Lower leg skin (tissue), 4 donors: ENCODE results near the gene TTC39C. TPM values are rescaled to one million over a fixed set of nuclear protein-coding genes. Genes with fewer than 3 reads are reported as not detected.
"Not testable (repeated sequence)": the region's sequence is repeated elsewhere in the genome, so short reads cannot be mapped to it uniquely, and the experiment has no call there.

ENCODE experiments used
- DNase-seq, 2 donors: peaks; one replicate each; pipeline ENCODE4 v3.0.0-alpha.2; 2019; ENCODE audit warnings: low spot score in 2 of 2
- H3K4me3 ChIP-seq: fragments of 200-600 bp; sonication (generic); 2 replicates; pipeline ENCODE4 v1.5.1; 2017; ENCODE audit warnings: mild to moderate bottlenecking, low read depth; ENCODE audit not compliant: poor library complexity, severe bottlenecking
- CTCF ChIP-seq, 3 donors: fragments of 450-650 bp; IDR thresholded peaks; one replicate each; pipeline ENCODE4 v1.5.1; 2016; ENCODE audit warnings: antibody characterized with exemption in 3 of 3, mild to moderate bottlenecking in 3 of 3, moderate library complexity in 2 of 3
- POLR2A ChIP-seq, 2 donors: fragments of 450-650 bp; IDR thresholded peaks; one replicate each; pipeline ENCODE4 v1.6.1; 2016 to 2017; ENCODE audit warnings: antibody characterized with exemption in 2 of 2, mild to moderate bottlenecking in 1 of 2, moderate library complexity in 1 of 2
- WGBS, 2 donors: methylation state at CpG; one replicate each; pipeline ENCODE4 v1.1.5; 2018; 5-methylcytosine and 5-hydroxymethylcytosine counted together
- intact Hi-C: fragments of 100-400 bp; cut with DNase I; formaldehyde crosslinking; loops from one replicate; pipeline ENCODE4 v1.15.0; 2023; ENCODE audit warnings: low total_unique reads
- total RNA-seq, 4 donors: library from RNA; depleted of rRNA; stranded (reverse); fragments of >200 nt; gene quantifications; one replicate each; pipeline ENCODE4 v1.1.0, GENCODE V29; 2016

TTC39C gene
- total RNA-seq, 4 donors from 2014 or later: 66.6 to 96.7 (median 82.1) TPM

GRCh38 chr18:24138789-24139616, 124.4 kb downstream of the TTC39C start, which contains the start of gene CABYR:
Gene CABYR (plus strand): TSS chr18:24139062. CDS start chr18:24143115, 4,053 bp downstream.
- intact Hi-C loops: no loop called here
- peak within 1 kb of the TSS; percentile 22 for H3K4me3 ChIP-seq
- DNase-seq: peak; percentile 55 to 94
- TF ChIP-seq CTCF (IDR thresholded peaks at IDR 0.05) (no peak), POLR2A (IDR thresholded peaks at IDR 0.05) (no peak)
- 1% methylated on average over 54 to 57 of the region's 63 CpGs for WGBS, 2 donors

DNA sequence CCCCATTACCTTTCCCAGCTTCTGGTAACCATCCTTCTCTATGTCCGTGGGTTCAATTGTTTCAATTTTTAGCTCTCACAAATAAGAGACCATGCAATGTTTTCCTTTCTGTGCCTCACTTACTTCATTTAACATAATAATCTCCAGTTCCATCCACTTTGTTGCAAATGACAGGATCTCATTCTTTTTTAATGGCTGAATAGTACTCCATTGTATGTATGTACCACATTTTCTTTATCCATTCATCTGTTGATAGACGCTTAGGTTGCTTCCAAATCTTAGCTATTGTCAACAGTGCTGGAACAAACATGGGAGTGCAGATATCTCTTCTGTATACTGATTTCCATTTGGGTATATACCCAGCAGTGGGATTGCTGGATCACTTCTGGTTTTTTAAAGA, 126.1 kb downstream of the TTC39C start:
- no peak for DNase-seq
- no peak overlapping the region for H3K4me3 ChIP-seq
- intact Hi-C loops: no loop called here
- no peak for TF ChIP-seq POLR2A (IDR thresholded peaks at IDR 0.05)
- no peak for TF ChIP-seq CTCF (IDR thresholded peaks at IDR 0.05)
- 96 to 98% methylated on average over 2 of the region's 2 CpGs for WGBS, 2 donors

- H3K4me3 ChIP-seq: no peak overlapping the region
- DNase-seq: no peak
- TF ChIP-seq CTCF (IDR thresholded peaks at IDR 0.05) (no peak), POLR2A (IDR thresholded peaks at IDR 0.05) (no peak)
- intact Hi-C loops: no loop called here
Measured at GRCh38 chr18:24142376-24142775, 127.8 kb downstream of the TTC39C start.

- intact Hi-C loops, H3K4me3 ChIP-seq, DNase-seq: not testable (repeated sequence)
- WGBS, 2 donors: 86 to 98% methylated on average over 11 to 28 of the region's 28 CpGs
Measured at GRCh38 chr18:24149591-24149990, 135.0 kb downstream of the TTC39C start.

DNA sequence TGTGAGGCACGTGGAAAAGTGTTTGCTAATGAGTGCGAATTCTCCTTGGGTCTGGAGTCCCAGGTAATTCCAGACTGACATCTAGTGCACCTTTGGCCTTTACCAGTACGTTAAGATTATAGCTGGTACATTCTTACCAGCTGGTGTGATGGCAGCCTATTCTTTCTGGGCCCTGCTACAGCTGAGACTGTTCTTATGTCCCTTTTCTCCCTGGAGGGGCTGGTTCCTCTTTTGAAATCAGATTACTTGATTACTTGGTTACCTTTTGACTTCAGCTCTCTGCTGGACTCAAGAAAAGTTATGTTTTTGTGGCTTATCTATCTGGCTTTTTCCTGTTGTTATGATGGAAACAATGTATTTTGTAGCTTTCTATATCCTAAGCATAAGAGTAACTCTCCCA, 138.8 kb downstream of the TTC39C start:
- intact Hi-C loops: no loop called here
- DNase-seq: no peak
- TF ChIP-seq CTCF (IDR thresholded peaks at IDR 0.05) (no peak), POLR2A (IDR thresholded peaks at IDR 0.05) (no peak)
- no peak overlapping the region for H3K4me3 ChIP-seq
- WGBS, 2 donors: 89 to 93% methylated on average over 3 of the region's 3 CpGs

DNA sequence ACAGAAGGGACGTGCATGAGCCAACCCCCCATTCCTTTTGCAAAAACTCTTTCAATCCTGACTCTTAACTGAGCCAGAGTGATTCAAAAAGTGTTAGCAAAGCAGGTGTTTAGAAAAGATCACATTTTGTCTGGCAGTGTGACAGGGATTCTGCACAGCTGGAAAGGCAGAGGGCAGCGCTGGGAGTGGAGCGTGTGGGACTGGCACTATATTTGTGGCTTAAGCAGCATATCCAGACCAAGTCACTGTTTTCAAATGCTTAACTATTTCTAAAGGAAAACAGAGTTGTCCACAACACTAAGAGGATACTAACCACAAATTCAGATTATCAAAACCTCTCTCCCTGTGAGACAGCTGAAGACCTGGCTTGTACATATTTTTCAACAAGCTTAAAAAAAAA, 143.3 kb downstream of the TTC39C start:
- no peak for TF ChIP-seq CTCF (IDR thresholded peaks at IDR 0.05)
- TF ChIP-seq POLR2A (IDR thresholded peaks at IDR 0.05): no peak
- WGBS, 2 donors: 90 to 94% methylated on average over 3 of the region's 3 CpGs
- no peak for DNase-seq
- intact Hi-C loops: no loop called here
- no peak overlapping the region for H3K4me3 ChIP-seq
